Mesothelial cell of epicardium (in vitro differentiated cells): ENCODE measurements around the gene PGBD1. TPM values are rescaled to one million over a fixed set of nuclear protein-coding genes. Genes with fewer than 3 reads are reported as not detected.

ENCODE experiments used
- DNase-seq, 2 experiments: peaks; one replicate each; pipeline ENCODE4 v3.0.0; 2021; ENCODE audit warnings: low spot score in 2 of 2; ENCODE audit not compliant: unreplicated experiment in 2 of 2
- H3K27ac Mint-ChIP-seq: 2 replicates; pipeline ENCODE4 v1.8.0; 2021; ENCODE audit warnings: mixed read lengths
- H3K27me3 Mint-ChIP-seq: 2 replicates; pipeline ENCODE4 v1.8.0; 2021; ENCODE audit warnings: low read depth, mixed read lengths
- H3K36me3 Mint-ChIP-seq: 2 replicates; pipeline ENCODE4 v1.8.0; 2021; ENCODE audit warnings: mixed read lengths
- H3K4me1 Mint-ChIP-seq: 2 replicates; pipeline ENCODE4 v1.8.0; 2021; ENCODE audit warnings: mixed read lengths
- H3K4me3 Mint-ChIP-seq: 2 replicates; pipeline ENCODE4 v1.8.0; 2021; ENCODE audit warnings: mild to moderate bottlenecking, moderate library complexity, mixed read lengths
- H3K9me3 Mint-ChIP-seq: 2 replicates; pipeline ENCODE4 v1.8.0; 2021; ENCODE audit warnings: mixed read lengths
- CTCF ChIP-seq: fragments of 200-600 bp; sonication (generic); IDR thresholded peaks from one replicate; pipeline ENCODE4 v1.5.0; 2021; ENCODE audit warnings: antibody characterized with exemption; ENCODE audit not compliant: unreplicated experiment
- total RNA-seq: library from RNA; stranded (reverse); gene quantifications from 3 replicates; pipeline ENCODE4 v1.2.1, GENCODE V29; 2021

The PGBD1 gene
- total RNA-seq, 1 donor from 2014 or later = 9.4 TPM

- peaks cover 14% of the 10 kb centered on the region for H3K36me3 Mint-ChIP-seq
- H3K27me3 Mint-ChIP-seq = no peaks in the 10 kb centered on the region
- no peaks in the 10 kb centered on the region for H3K4me1 Mint-ChIP-seq
- DNase-seq = no peak
- H3K4me3 Mint-ChIP-seq = no peak overlapping the region
- H3K9me3 Mint-ChIP-seq = peaks cover 18% of the 10 kb centered on the region
- no peak overlapping the region for H3K27ac Mint-ChIP-seq
- TF ChIP-seq CTCF = no peak
Measured at GRCh38 chr6:28333047-28333446, 51.7 kb downstream of the PGBD1 start.

GRCh38 chr6:28333599-28334018, 52.2 kb downstream of the PGBD1 start:
- H3K4me1 Mint-ChIP-seq = no peaks in the 10 kb centered on the region
- no peak overlapping the region for H3K27ac Mint-ChIP-seq
- no peak overlapping the region for H3K4me3 Mint-ChIP-seq
- H3K9me3 Mint-ChIP-seq = peaks cover 17% of the 10 kb centered on the region
- H3K27me3 Mint-ChIP-seq = no peaks in the 10 kb centered on the region
- peaks cover 11% of the 10 kb centered on the region for H3K36me3 Mint-ChIP-seq
- TF ChIP-seq CTCF = no peak
- DNase-seq = no peak

GRCh38 chr6:28334286-28335039, 53.1 kb downstream of the PGBD1 start:
- TF ChIP-seq CTCF = no peak
- no peak for DNase-seq
- no peaks in the 10 kb centered on the region for H3K27me3 Mint-ChIP-seq
- no peak overlapping the region for H3K27ac Mint-ChIP-seq
- no peaks in the 10 kb centered on the region for H3K4me1 Mint-ChIP-seq
- H3K36me3 Mint-ChIP-seq = peaks cover 3% of the 10 kb centered on the region
- no peak overlapping the region for H3K4me3 Mint-ChIP-seq
- H3K9me3 Mint-ChIP-seq = peaks cover 9% of the 10 kb centered on the region

GRCh38 chr6:28335040-28335563, 53.7 kb downstream of the PGBD1 start:
- Mint-ChIP-seq H3K27me3 (no peaks in the 10 kb centered on the region), H3K9me3 (peaks cover 5% of the 10 kb centered on the region), H3K36me3 (peaks cover 2% of the 10 kb centered on the region), H3K4me3 (no peak overlapping the region), H3K4me1 (no peaks in the 10 kb centered on the region), H3K27ac (no peak overlapping the region)
- TF ChIP-seq CTCF = no peak
- DNase-seq = no peak

GRCh38 chr6:28335564-28336283, 54.4 kb downstream of the PGBD1 start, which contains the start of gene ZSCAN31:
Gene ZSCAN31, minus strand, starts transcription at chr6:28336148. Its CDS starts 6,465 bp downstream, at chr6:28329683.
- peak; percentile 77 to 88 for DNase-seq
- no peak within 1 kb of the TSS for H3K27ac Mint-ChIP-seq
- no peak for TF ChIP-seq CTCF
- no peaks in the 10 kb centered on the region for H3K27me3 Mint-ChIP-seq
- H3K4me3 Mint-ChIP-seq = no peak within 1 kb of the TSS
- no peaks in the 10 kb centered on the region for H3K4me1 Mint-ChIP-seq
- H3K36me3 Mint-ChIP-seq = peaks cover 5% of the 10 kb centered on the region
- peaks cover 7% of the 10 kb centered on the region for H3K9me3 Mint-ChIP-seq
